ENCODE data around the gene GAS2L2.

The GAS2L2 gene

GRCh38 chr17:35748341-35748841 is 4.6 kb downstream of the GAS2L2 start:
- DNase-seq (ENCODE audit: low spot score), result no peak
- FAIRE-seq, result no peak

- FAIRE-seq, result no peak
Observed at GRCh38 chr17:35747540-35748017, 5.5 kb downstream of the GAS2L2 start.

GRCh38 chr17:35745749-35746320 is 7.2 kb downstream of the GAS2L2 start:
- FAIRE-seq (no peak), DNase-seq (ENCODE audit: low spot score) (no peak)

More at GRCh38 chr17:35747540-35748017, 5.5 kb downstream of the GAS2L2 start:
- DNase-seq (ENCODE audit: low spot score), result peak; percentile 87

GRCh38 chr17:35745246-35745645 is 7.8 kb downstream of the GAS2L2 start:
- FAIRE-seq (no peak), DNase-seq (ENCODE audit: low spot score) (no peak)

- DNase-seq (ENCODE audit: low spot score), result no peak
Observed at GRCh38 chr17:35744830-35745229, 8.2 kb downstream of the GAS2L2 start.

GRCh38 chr17:35743626-35744328 is 9.3 kb downstream of the GAS2L2 start:
- FAIRE-seq (no peak), DNase-seq (ENCODE audit: low spot score) (peak; percentile 57)

More at GRCh38 chr17:35744830-35745229, 8.2 kb downstream of the GAS2L2 start:
- FAIRE-seq, result no peak

- no peak for DNase-seq (ENCODE audit: low spot score)
- FAIRE-seq, result no peak
Observed at GRCh38 chr17:35742896-35743477, 10.1 kb downstream of the GAS2L2 start.

GRCh38 chr17:35742496-35742895 is 10.5 kb downstream of the GAS2L2 start:
- FAIRE-seq (no peak), DNase-seq (ENCODE audit: low spot score) (no peak)

GRCh38 chr17:35740997-35741931 is 11.8 kb downstream of the GAS2L2 start:
- FAIRE-seq, result no peak
- no peak for DNase-seq (ENCODE audit: low spot score)

- DNase-seq (ENCODE audit: low spot score), result no peak
- FAIRE-seq, result no peak
Observed at GRCh38 chr17:35740216-35740615, 12.8 kb downstream of the GAS2L2 start.

GRCh38 chr17:35738519-35739133 is 14.4 kb downstream of the GAS2L2 start:
- no peak for FAIRE-seq
- DNase-seq (ENCODE audit: low spot score), result no peak

GRCh38 chr17:35736236-35736635 is 16.8 kb downstream of the GAS2L2 start:
- DNase-seq (ENCODE audit: low spot score), result no peak

GRCh38 chr17:35735036-35735805 is 17.8 kb downstream of the GAS2L2 start:
- no peak for FAIRE-seq

More at GRCh38 chr17:35736236-35736635, 16.8 kb downstream of the GAS2L2 start:
- FAIRE-seq, result no peak

GRCh38 chr17:35734396-35734795 is 18.6 kb downstream of the GAS2L2 start:
- FAIRE-seq, result no peak
- DNase-seq (ENCODE audit: low spot score), result no peak

More at GRCh38 chr17:35735036-35735805, 17.8 kb downstream of the GAS2L2 start:
- no peak for DNase-seq (ENCODE audit: low spot score)

GRCh38 chr17:35733366-35733765 is 19.7 kb downstream of the GAS2L2 start:
- FAIRE-seq (no peak), DNase-seq (ENCODE audit: low spot score) (no peak)

GRCh38 chr17:35732806-35733136 is 20.3 kb downstream of the GAS2L2 start:
- FAIRE-seq (no peak), DNase-seq (ENCODE audit: low spot score) (no peak)

- no peak for FAIRE-seq
- peak; percentile 46 for DNase-seq (ENCODE audit: low spot score)
Observed at GRCh38 chr17:35731917-35732805, 20.9 kb downstream of the GAS2L2 start.

GRCh38 chr17:35731239-35731916 is 21.7 kb downstream of the GAS2L2 start, which contains the start of gene RASL10B:
TSS of gene RASL10B (plus strand) at chr17:35731639. CDS start at chr17:35735185, 3,546 bp downstream.
- FAIRE-seq (no peak), DNase-seq (ENCODE audit: low spot score) (peak; percentile 89)
